Mucosa of gallbladder (tissue), 1 donor: Measurements from ENCODE around the gene RAPGEF5. TPM values are rescaled to one million over a fixed set of nuclear protein-coding genes. Genes with fewer than 3 reads are reported as not detected.
"Not testable (repeated sequence)": the region's sequence is repeated elsewhere in the genome, so short reads cannot be mapped to it uniquely, and the experiment has no call there.

Experiments
- DNase-seq: peaks from one replicate; pipeline ENCODE4 v3.0.0-alpha.2; 2020; ENCODE audit warnings: low spot score
- total RNA-seq: library from RNA; stranded (reverse); gene quantifications from one replicate; pipeline ENCODE4 v1.2.1, GENCODE V29; 2021
- donor health status: DM: no; HTN: no; CAD: no.

RAPGEF5 gene
- total RNA-seq, 1 donor from 2014 or later: 53.4 TPM

DNA sequence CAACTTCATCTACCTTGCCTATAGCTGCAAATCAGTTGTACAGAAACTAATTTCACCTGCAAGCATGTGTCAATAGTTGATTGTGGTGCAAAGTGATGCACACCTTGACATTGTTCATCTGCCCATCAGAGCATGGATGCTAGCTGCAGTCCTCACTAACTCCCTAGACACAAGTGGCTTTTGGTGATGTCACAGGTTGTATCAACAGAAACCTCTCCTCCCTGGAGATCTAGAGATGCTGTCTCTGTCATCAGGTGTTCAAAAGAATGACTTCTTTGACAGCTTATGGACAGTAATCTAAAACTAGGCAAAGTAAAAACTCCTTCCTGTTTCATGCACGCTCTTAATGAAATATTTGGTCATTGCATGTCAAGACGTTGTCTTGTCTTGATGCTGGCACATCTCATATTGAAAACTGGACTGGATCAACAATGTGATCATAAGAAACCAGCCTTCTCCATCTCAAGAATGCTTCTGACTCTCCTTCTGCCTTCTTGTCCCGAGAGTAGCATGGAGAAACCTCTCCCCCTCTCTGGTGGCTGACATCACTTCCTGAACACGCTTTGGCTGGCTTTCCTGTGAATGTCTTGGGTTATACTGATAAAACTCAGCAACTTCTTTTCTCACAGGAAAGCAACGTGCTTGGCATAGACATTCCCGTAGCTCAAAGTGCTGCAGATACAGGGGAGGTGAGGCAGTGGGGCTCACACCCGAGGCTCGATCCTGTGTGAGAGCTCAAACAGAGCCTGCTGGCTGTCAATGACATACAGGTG lies 235.1 kb downstream of the RAPGEF5 start:
- DNase-seq: peak; percentile 29

DNA sequence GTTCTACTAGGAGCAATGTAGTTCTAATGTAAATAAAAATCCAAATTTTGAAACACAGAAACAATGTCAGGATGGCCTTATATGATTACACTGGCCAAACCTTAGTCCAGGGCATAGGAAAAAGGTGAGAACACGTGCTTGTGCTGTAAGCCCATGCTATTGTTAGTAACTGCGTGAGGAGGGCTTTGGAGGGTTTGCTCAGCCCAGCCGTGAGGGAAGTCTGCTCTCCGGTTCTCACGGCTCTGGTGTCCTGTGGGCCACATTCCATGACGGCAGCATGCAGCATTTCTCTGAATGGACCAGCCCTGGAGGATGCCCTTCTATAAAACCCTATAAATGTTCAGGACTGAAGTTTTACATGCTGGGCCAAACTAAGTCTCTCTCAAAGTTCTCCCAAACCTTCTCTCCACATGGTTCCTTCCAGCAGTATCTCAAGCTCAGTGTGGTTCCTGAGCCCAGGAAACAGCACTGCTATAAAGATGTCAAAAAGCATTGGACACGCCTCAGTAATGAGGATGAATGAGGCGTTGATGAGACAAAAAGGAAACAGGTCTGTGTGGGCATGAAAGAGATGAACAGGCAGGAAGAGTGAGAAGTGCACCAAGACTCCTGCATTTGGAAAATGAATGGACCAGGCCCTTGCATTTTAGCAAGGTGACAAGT lies 236.4 kb downstream of the RAPGEF5 start:
- DNase-seq: no peak

DNA sequence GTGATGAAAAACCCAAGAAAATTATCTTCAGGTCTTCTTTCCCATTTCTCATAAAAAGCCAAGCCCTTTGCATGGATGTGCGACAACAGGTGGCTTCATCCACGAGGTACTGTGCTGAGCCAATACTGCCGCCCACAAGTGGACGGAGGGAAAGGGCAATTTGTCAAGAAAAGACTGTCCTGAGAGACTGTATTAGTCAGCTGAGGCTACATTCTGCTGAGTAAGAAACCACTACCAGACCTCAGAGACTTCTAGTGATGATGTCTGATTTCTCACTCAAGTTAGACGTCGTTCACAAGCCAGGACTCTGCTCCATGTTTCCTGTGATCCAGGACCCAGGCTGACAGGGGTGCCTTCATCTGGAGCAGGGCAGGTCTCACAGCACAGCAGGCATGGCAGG lies 239.7 kb downstream of the RAPGEF5 start:
- DNase-seq: no peak

DNA sequence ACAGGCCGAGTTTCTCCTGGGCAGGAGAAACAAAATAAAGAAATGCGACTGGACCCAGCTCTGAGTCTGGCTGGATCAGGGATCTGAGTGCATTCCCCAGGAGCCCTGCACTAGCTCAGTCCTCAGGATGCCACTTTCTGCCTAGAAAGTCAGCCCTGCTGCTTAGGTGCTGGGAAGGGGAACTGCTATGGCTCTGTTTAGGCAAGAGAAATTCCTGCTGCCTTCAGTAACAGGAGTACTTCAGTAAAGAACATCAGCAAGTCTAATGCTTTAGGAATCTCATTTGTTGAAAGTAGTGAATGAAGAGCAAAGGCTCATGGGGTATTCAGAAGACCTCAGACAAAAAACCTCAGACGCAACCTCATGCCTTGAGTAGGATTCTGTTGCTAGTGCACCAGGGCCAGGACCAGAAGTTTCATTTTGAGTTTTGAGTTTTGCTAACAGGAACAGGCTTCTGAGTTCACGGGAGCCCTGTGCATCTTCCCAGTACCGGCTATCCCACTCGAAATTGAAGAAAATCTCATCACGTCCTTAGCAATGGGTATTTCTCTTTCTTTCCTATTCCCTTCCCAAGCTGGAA lies 240.4 kb downstream of the RAPGEF5 start:
- no peak for DNase-seq

DNA sequence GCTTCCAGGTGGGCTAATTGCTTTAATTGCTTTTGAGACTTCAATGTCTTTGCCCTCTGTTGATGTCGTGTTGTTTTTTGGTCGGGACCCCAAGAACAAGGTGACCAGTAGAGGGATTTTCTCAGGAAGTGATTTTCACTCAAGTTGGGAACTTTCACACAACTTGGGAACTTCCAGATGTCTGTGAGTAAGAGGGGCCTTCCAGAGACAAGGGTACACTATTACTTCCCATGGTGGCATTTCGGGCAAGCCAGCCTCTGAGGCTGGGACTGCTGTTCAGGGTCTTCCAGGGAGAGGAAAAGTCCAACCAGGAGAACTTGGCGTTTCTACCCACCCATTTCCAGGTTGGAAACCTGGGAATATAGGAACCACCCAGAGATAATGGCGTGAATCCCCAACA lies 241.3 kb downstream of the RAPGEF5 start:
- no peak for DNase-seq

DNA sequence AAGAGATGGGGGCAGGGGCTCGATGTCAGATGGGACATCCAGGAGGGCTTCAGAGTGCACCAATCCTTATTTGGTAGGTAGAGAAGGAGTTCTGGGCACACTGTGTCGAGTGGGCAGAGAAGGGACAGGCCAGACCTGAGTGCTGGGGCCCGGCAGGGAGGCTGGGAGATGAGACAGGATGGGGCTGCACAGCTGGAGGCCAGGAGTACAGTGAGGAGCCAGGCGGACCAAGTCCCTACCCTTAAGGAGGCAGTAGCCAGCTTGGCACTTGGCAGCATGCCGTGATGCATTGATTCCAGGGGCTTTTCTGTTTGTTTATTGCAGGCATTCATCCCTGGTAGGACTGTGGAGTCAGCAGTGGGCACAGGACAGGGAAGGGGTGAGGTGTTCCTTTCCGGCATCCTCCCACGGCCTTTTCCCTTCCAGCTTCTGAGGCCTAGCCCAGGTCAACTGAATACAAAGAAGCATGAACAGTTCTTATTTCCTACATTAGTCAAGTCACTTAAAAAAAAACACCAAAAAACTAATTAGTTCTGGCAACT lies 242.4 kb downstream of the RAPGEF5 start:
- peak; percentile 41 for DNase-seq

DNA sequence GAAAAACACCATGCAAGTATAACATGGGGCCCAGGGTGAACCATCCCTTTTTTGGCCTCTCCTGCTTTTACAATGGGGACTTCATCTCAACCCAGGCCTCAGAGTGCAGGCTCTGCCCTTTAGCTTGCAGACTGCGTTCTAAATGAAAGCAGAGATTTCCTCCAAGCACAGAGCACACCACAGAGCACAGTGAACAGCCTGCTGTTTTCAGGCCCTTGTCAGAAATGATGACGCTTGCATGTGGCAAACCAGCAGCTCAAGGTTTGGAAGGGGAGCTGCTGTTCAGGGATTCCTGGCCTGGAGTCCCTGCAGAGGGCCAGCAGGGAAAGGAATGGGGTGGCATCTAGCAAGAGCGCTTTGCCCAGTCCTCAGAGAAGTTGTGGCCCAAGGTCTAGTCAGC lies 243.9 kb downstream of the RAPGEF5 start:
- DNase-seq: no peak

DNA sequence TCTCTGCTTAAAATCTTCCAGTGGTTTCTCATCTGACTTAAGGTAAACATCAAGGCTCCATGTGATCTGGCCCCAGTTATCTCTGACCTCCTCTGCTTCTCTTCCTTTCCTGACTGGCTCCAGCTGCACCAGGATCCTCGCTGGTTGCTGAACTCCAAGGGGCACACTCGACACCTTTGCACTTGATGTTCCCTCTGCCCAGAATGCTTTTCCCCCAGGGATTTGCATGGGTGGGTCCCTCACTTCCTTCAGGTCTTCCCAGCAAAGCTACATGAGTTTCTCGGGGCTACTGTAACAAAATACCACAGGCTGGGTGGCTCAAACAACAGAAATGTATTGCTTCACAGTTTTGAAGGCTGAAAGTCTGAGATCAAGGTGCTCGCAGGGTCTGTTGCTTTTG lies 245.3 kb downstream of the RAPGEF5 start:
- DNase-seq: no peak

DNA sequence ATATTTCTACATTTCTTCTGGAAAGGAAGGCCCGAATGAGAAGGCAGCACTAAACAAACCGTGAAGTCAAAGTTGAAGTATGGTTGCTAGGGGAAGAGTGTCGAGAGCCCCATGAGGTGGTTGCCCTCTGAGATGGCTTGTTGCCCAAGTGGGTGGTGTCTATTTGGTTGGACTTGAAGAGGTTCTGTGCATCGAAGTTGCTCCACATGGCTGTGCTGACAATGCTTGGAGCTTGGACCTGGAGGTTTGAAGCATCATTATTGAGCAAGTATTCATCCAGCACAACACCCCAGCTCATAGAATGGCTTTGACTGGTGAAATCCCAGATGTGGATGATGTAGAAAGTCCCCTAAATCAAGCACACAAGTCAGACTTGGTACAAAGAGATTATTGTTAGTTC lies 246.1 kb downstream of the RAPGEF5 start:
- DNase-seq: no peak

DNA sequence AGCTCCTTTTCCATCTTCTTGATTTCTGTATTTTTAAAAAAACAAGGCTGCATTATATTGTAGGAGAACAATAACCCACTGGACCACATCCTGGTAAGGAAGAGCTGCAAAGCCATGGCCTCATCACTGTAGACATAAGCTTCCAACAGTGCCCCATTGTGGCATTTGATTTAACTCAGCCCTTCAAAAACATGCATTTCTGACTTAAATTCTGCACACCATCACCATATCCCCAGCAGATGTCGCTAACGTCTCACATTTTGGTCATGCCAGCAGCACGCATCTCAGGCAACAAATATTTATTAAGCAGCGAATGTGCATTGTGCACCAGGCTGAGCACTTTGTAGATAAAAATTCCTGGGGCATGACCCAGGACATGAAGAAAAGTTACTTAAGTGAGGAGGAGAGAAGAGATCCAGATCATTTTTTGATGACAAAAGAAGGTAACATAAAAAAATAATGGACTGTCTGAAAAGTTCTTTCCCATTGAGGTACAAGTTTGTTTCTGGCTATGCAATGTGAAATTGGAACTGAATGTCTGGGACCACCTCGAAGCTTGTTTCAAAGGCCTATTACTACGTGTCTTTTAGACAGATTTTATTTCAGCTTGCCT lies 246.6 kb downstream of the RAPGEF5 start:
- peak; percentile 78 for DNase-seq

DNA sequence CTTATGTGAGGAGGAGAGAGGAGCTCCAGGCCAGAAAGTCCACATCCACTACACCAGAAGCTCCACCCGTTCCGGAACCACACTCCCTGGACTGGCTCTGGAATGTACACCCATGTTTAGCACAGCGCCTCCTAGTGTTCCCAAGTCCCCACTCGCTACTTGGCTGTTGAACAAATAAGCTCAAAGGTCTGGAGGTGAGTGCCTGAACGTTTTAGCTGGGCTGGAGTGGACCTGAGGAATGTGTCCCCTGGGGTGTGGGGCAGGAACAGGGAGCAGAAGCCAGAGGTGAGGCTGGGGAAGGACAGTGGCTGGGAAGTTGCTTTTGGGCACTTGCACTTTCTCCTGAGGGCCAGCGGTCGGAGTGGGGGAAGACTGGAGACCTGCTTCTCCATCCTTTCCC lies 247.2 kb downstream of the RAPGEF5 start:
- no peak for DNase-seq

DNA sequence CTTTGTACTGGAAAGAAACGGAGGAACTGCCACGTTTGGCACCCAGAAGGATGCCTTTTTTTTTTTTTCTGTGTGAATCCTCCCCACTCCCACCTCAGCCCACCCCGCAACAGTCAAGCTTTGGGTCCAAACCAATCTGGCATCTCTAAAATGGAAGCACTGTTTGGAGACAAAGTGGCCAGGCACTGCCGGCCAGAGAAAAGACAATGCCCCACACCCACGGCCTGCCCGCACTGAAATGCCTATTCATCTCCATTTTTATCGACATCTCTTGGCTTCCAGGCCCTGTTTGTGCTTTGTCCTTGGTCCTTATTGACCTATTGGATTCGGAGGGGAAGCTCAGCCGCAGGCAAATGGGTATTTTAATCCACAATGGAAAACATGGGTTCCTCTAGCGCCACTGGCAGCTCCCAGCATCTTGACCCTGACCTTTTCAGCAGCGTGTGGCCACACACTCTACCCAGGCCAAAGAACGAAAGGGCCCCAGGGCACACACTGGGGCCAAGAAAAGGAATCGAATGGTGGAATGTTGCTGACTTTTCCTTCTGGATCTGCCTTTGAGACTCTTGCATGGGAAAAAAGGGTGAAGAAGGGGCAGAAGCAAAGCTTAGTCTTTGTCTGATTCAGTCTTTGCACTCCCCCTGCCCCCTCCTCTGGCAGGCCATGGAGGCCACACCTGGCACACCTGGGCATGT lies 248.7 kb downstream of the RAPGEF5 start:
- DNase-seq: no peak

DNA sequence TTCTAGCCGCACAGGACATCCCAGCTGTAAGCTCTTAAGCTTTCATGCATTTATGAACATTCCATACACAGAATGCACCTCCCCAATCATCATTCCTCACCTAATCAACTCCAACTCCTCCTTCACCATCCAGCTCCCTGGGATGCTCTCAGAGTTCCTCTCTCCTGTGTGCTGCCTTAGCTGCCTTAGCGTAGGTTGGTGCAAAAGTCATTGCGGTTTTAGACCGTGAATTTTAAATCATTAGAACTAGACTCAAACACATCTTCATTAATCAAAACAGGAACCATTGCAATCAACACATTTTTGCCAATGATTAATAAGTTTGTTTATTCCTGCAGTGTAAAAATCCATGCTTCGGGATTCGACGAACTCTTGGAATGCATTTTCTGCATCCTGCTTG lies 251.4 kb downstream of the RAPGEF5 start:
- DNase-seq: no peak

DNA sequence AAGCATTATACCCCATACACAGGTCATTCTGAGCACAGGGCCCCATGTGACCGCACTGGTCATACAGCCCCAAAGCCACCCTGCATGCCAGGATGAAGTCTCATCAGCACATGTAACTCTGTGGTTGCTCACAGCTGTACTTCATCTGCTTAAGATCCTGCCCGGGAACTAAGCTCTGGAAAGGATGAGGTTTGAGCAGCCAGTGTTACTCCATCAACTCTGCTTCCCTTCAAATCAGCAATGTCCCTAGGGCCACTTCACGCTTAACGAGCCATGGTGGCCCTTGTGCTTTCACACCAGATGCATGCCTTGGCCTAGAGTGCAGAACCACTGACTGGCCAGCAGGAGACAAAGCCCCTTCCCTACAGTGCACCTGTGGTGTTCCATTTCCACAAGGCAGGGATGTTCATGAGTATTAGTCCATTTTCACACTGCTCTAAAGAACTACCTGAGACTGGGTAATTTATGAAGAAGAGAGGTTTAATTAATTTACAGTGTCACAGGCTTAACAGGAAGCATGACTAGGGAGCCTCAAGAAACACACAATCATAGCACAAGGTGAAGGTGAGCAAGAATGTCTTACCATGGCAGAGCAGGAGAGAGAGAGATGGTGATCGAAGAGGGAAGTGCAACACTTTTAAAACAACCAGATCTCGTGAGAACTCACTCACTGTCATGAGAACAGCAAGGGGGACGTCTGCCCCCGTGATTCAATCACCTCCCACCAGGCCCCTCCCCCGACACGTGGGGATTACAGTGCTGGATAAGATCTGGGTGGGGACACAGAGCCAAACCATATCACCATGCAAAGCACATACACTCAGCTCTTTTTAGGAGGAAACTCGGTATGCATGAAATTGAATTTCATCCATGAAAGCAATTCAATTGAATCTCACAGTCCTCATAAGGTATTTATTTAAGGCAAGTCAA lies 262.3 kb downstream of the RAPGEF5 start:
- no peak for DNase-seq

DNA sequence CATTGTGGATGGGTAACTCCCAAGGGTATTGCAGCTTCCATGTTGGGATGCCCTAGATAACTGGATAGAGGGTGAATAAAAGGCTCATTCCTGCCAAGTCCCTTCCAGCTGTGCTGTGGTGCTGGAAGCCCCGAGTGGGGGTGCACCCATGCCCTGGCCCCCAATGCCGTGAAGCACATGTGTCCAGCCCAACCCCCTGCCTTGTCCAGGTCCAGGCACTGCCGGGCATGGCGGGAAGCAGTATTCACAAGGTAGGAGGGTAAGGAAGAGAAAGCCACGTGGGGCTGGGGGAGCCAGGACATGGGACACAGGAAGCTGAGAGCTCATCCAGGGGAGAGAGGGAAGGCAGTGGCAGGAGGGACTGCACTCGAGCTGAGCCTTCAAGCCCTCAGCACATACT lies 263.0 kb downstream of the RAPGEF5 start:
- no peak for DNase-seq

DNA sequence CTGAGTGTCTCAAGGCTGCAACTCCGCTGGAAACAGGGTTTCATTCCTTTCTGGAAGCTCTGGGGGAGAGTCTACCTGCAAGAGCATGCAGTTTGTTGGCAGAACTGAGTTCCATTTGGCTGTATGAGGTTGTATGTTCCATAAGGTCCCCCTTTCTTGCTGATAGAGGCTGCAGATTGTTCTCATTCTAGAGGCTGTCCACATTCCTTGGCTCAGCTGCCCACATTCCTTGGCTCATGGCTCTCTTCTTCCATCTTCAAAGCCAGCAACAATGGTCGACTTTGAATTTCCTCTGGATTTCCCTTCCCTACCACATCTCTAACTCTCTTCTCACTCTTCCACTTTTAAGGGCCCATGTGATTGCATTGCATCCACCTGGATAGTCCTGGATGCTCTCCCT lies 264.0 kb downstream of the RAPGEF5 start:
- no peak for DNase-seq

DNA sequence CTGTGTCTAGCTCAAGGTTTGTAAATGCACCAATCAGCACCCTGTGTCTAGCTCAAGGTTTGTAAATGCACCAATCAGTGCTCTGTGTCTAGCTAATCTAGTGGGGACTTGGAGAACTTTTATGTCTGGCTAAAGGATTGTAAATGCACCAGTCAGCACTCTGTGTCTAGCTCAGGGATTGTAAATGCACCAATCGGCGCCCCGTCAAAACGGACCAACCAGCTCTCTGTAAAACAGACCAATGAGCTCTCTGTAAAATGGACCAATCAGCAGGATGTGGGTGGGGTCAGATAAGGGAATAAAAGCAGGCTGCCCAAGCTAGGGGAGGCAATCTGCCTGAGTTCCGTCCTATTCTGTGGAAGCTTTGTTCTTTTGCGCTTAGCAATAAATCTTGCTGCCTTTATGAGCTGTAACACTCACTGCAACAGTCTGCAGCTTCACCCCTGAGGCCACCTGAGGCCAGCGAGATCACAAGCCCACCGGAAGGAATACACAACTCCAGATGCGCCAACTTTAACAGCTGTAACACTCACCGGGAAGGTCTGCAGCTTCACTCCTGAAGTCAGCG lies 265.9 kb downstream of the RAPGEF5 start:
- not testable (repeated sequence) for DNase-seq

DNA sequence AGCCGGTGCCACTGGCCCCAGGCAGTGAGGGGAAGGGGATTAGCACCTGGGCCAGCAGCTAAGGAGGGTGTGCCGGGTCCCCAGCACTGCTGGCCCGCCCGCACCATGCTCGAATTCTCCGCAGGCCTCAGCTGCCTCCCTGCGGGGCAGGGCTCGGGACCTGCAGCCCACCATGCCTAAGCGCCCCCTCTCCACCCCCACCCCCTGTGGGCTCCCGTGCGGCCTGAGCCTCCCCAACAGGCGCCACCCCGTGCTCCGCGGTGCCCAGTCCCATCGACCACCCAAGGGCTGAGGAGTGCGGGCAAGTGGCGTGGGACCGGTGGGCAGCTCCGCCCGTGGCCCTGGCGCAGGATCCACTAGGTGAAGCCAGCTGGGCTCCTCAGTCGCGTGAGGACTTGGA lies 266.4 kb downstream of the RAPGEF5 start:
- no peak for DNase-seq

DNA sequence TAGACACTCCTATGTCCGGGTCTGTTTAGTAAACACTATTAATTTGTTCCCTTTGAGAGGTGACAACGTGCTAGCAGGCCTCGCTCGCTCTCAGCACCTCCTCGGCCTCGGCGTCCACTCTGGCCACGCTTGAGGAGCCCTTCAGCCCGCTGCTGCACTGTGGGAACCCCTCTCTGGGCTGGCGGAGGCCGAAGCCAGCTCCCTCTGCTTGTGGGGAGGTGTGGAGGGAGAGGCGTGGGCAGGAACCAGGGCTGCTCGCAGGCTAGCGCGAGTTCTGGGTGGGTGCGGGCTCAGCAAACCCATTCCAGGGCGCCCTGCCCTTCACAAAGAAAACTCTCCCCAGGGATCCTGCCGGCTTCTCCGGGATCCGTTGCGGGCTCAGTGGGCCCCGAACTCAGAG lies 266.8 kb downstream of the RAPGEF5 start:
- DNase-seq: no peak

DNA sequence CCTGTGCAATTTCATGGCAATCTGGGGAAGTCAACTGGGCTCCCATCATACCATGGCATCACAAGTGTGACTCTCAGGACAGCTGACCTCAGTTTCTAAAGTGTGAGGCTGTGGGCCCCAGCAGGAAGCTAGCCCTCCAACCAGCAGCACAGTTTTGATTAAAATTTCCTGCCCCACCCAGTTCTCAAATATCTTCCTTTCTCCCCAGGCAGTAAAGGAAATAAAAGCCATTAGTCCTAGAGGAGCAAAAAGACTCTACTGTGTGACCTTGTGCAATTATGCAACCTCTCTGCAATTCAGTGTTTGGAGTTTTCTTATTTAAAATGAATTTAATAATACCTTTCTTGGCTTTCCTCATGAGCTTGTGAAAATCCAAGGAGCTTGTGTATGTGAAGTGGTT lies 268.1 kb downstream of the RAPGEF5 start:
- DNase-seq: no peak
